ENCODE results near the gene PHACTR2. TPM values are rescaled to one million over a fixed set of nuclear protein-coding genes. Genes with fewer than 3 reads are reported as not detected.

The PHACTR2 gene
- total and polyA plus RNA-seq, 2 of the 13 experiments (the other 11 are each of a cell fraction or from before 2014, with no cell fraction given), result 11.3 to 28.2 TPM

- TF ChIP-seq TFE3 (CRISPR knock-in tag; IDR thresholded peaks at IDR 0.05), result peak; percentile 38; the same call in 1 of the 2 replicates
- TF ChIP-seq SRY (CRISPR knock-in tag; IDR thresholded peaks at IDR 0.05), result no peak
- TF ChIP-seq PHB2 (IDR thresholded peaks at IDR 0.05; ENCODE audit: partially characterized antibody), result no peak
- peak; percentile 91 for TF ChIP-seq HDAC2 (CRISPR knock-in tag; IDR thresholded peaks at IDR 0.05)
- TF ChIP-seq ZKSCAN8 (CRISPR knock-in tag; IDR thresholded peaks at IDR 0.05; ENCODE audit: borderline replicate concordance), result 0 out of 2 replicates have a peak, but pooled peaks have one; percentile 44
- TF ChIP-seq TOPORS (CRISPR knock-in tag; IDR thresholded peaks at IDR 0.05), result 0 out of 2 replicates have a peak, but pooled peaks have one; percentile 71
- TF ChIP-seq ZNF17 (CRISPR knock-in tag; IDR thresholded peaks at IDR 0.05), result no peak
- no peak for TF ChIP-seq POLR2AphosphoS2 (IDR thresholded peaks at IDR 0.05; ENCODE audit: low read depth, low read length)
- TF ChIP-seq ZNF276 (CRISPR knock-in tag; IDR thresholded peaks at IDR 0.05; ENCODE audit: low read depth), result no peak
- TF ChIP-seq ZNF138 (CRISPR knock-in tag; IDR thresholded peaks at IDR 0.05; ENCODE audit: low read depth), result no peak
- TF ChIP-seq KLF6 (CRISPR knock-in tag; IDR thresholded peaks at IDR 0.05), result no peak
- TF ChIP-seq ZNF746 (CRISPR knock-in tag; IDR thresholded peaks at IDR 0.05), result no peak
- peak; percentile 35 to 42 for TF ChIP-seq MAFK (conservative IDR thresholded peaks at IDR 0.05 in 1 of 2, IDR thresholded peaks at IDR 0.05 in 1 of 2; ENCODE audit: low read length in 2 of 2)
- TF ChIP-seq TBX3 (IDR thresholded peaks at IDR 0.05; ENCODE audit: borderline replicate concordance), result 0 out of 2 replicates have a peak, but pooled peaks have one; percentile 10
- no peak for TF ChIP-seq ZNF382 (CRISPR knock-in tag; IDR thresholded peaks at IDR 0.05; ENCODE audit: borderline replicate concordance)
- no peak for TF ChIP-seq PHF5A (CRISPR knock-in tag; IDR thresholded peaks at IDR 0.05; ENCODE audit: low read depth, unreplicated experiment)
- TF ChIP-seq ISL2 (CRISPR knock-in tag; IDR thresholded peaks at IDR 0.05), result peak; percentile 95
- peak; percentile 62 for TF ChIP-seq TEAD3 (CRISPR knock-in tag; optimal IDR thresholded peaks at IDR 0.05; ENCODE audit: borderline replicate concordance)
- TF ChIP-seq ZNF737 (CRISPR knock-in tag; IDR thresholded peaks at IDR 0.05; ENCODE audit: borderline replicate concordance), result no peak
- no peak for TF ChIP-seq RFX3 (CRISPR knock-in tag; IDR thresholded peaks at IDR 0.05)
- TF ChIP-seq ZBTB2 (CRISPR knock-in tag; IDR thresholded peaks at IDR 0.05; ENCODE audit: low read depth), result no peak
- TF ChIP-seq PATZ1 (CRISPR knock-in tag; IDR thresholded peaks at IDR 0.05), result peak; percentile 65
- TF ChIP-seq GATA4 (IDR thresholded peaks at IDR 0.05; ENCODE audit: borderline replicate concordance, low read depth), result peak; percentile 93
- TF ChIP-seq NR2F2 (IDR thresholded peaks at IDR 0.05; ENCODE audit: borderline replicate concordance, low read depth), result 0 out of 2 replicates have a peak, but pooled peaks have one; percentile 48
- TF ChIP-seq HMG20B (CRISPR knock-in tag; conservative IDR thresholded peaks at IDR 0.05), result peak; percentile 81
Observed at GRCh38 chr6:143747347-143747842, 69.6 kb downstream of the PHACTR2 start (continued).

Measured in HepG2 (cell line).